ENCODE data around the gene STMP1. TPM values are rescaled to one million over a fixed set of nuclear protein-coding genes. Genes with fewer than 3 reads are reported as not detected.

The STMP1 gene
- total RNA-seq, 2 donors from 2014 or later: 33.1 to 38.2 TPM

- no peak overlapping the region for H3K4me3 Mint-ChIP-seq
- TF ChIP-seq CTCF (conservative IDR thresholded peaks at IDR 0.05): no peak
- H3K4me1 ChIP-seq (ENCODE audit: control insufficient read depth, insufficient read depth, low read length): no peaks in the 10 kb centered on the region
- 91 to 92% methylated on average over 4 to 6 of the region's 6 CpGs for WGBS, 2 experiments (ENCODE audit: insufficient coverage in 1 of 2, insufficient read length in 1 of 2)
- no peak overlapping the region for H3K9ac ChIP-seq (ENCODE audit: extremely low read depth, low read length, poor library complexity, severe bottlenecking)
- H3K4me3 ChIP-seq (ENCODE audit: low read length): no peak overlapping the region
- no peak for DNase-seq
- H3K27me3 ChIP-seq (ENCODE audit: control insufficient read depth, insufficient read depth, low read length, poor library complexity, severe bottlenecking): no peaks in the 10 kb centered on the region
- no peaks in the 10 kb centered on the region for H3K27me3 Mint-ChIP-seq (ENCODE audit: insufficient read depth)
- H3K27ac ChIP-seq (ENCODE audit: low read depth, low read length): no peak overlapping the region
- no peak overlapping the region for H3K27ac Mint-ChIP-seq
- no peaks in the 10 kb centered on the region for H3K9me3 ChIP-seq (ENCODE audit: control insufficient read depth, low read length)
- H3K36me3 ChIP-seq (ENCODE audit: control insufficient read depth, insufficient read depth, low read length): peaks cover 46% of the 10 kb centered on the region
- no peaks in the 10 kb centered on the region for H3K9me3 Mint-ChIP-seq
- H3K36me3 Mint-ChIP-seq (ENCODE audit: low read depth): peaks cover 35% of the 10 kb centered on the region
- peaks cover 4% of the 10 kb centered on the region for H3K4me1 Mint-ChIP-seq
Observed at GRCh38 chr7:135673360-135673706, 11.0 kb downstream of the STMP1 start.

- TF ChIP-seq CTCF (conservative IDR thresholded peaks at IDR 0.05): no peak
- Mint-ChIP-seq H3K4me1 (peaks cover 2% of the 10 kb centered on the region), H3K36me3 (ENCODE audit: low read depth) (peaks cover 38% of the 10 kb centered on the region), H3K27me3 (ENCODE audit: insufficient read depth) (no peaks in the 10 kb centered on the region), H3K4me3 (no peak overlapping the region), H3K27ac (no peak overlapping the region), H3K9me3 (no peaks in the 10 kb centered on the region)
- no peak for DNase-seq
- H3K27me3 ChIP-seq (ENCODE audit: control insufficient read depth, insufficient read depth, low read length, poor library complexity, severe bottlenecking): no peaks in the 10 kb centered on the region
- whole genome bisulfite sequencing, 2 experiments (ENCODE audit: insufficient coverage in 1 of 2, insufficient read length in 1 of 2): 93 to 100% methylated on average over 2 to 3 of the region's 4 CpGs
- H3K36me3 ChIP-seq (ENCODE audit: control insufficient read depth, insufficient read depth, low read length): peaks cover 45% of the 10 kb centered on the region
- no peak overlapping the region for H3K4me3 ChIP-seq (ENCODE audit: low read length)
- no peaks in the 10 kb centered on the region for H3K9me3 ChIP-seq (ENCODE audit: control insufficient read depth, low read length)
- no peak overlapping the region for H3K9ac ChIP-seq (ENCODE audit: extremely low read depth, low read length, poor library complexity, severe bottlenecking)
- no peaks in the 10 kb centered on the region for H3K4me1 ChIP-seq (ENCODE audit: control insufficient read depth, insufficient read depth, low read length)
- no peak overlapping the region for H3K27ac ChIP-seq (ENCODE audit: low read depth, low read length)
Observed at GRCh38 chr7:135678612-135679575, 16.6 kb downstream of the STMP1 start.

- no peak overlapping the region for H3K9ac ChIP-seq (ENCODE audit: extremely low read depth, low read length, poor library complexity, severe bottlenecking)
Observed at GRCh38 chr7:135681762-135682161, 19.4 kb downstream of the STMP1 start.

More at GRCh38 chr7:135681762-135682161, 19.4 kb downstream of the STMP1 start:
- Histone ChIP-seq H3K27me3 (ENCODE audit: control insufficient read depth, insufficient read depth, low read length, poor library complexity, severe bottlenecking) (no peaks in the 10 kb centered on the region), H3K4me3 (ENCODE audit: low read length) (no peak overlapping the region), H3K9me3 (ENCODE audit: control insufficient read depth, low read length) (no peaks in the 10 kb centered on the region), H3K36me3 (ENCODE audit: control insufficient read depth, insufficient read depth, low read length) (peaks cover 20% of the 10 kb centered on the region), H3K27ac (ENCODE audit: low read depth, low read length) (no peak overlapping the region), H3K4me1 (ENCODE audit: control insufficient read depth, insufficient read depth, low read length) (no peaks in the 10 kb centered on the region)
- Mint-ChIP-seq H3K9me3 (no peaks in the 10 kb centered on the region), H3K4me3 (no peak overlapping the region), H3K4me1 (peaks cover 11% of the 10 kb centered on the region), H3K27me3 (ENCODE audit: insufficient read depth) (no peaks in the 10 kb centered on the region), H3K36me3 (ENCODE audit: low read depth) (peaks cover 21% of the 10 kb centered on the region), H3K27ac (no peak overlapping the region)
- no peak for TF ChIP-seq CTCF (conservative IDR thresholded peaks at IDR 0.05)
- 72 to 77% methylated on average over 4 to 5 of the region's 5 CpGs for WGBS, 2 experiments (ENCODE audit: insufficient coverage in 1 of 2, insufficient read length in 1 of 2)
- no peak for DNase-seq
